Neuronal stem cell (in vitro differentiated cells): ENCODE data around the gene NUP88.

Experiments used
- DNase-seq: peaks from one replicate; pipeline ENCODE4 v3.0.0-alpha.2; 2013; ENCODE audit warnings: low spot score
- H2AFZ ChIP-seq: one replicate; pipeline ENCODE4 v1.6.1; 2013; ENCODE audit warnings: mild to moderate bottlenecking, low read length, inconsistent platforms
- H2AK5ac ChIP-seq: 2 replicates; pipeline ENCODE4 v1.6.1; 2013; ENCODE audit warnings: low read depth, mild to moderate bottlenecking, inconsistent platforms, low read length, moderate library complexity, mixed read lengths
- H2BK120ac ChIP-seq: 2 replicates; pipeline ENCODE4 v1.6.1; 2013; ENCODE audit warnings: low read depth, mild to moderate bottlenecking, inconsistent platforms, low read length, moderate library complexity, mixed read lengths
- H2BK12ac ChIP-seq: one replicate; pipeline ENCODE4 v1.6.1; 2013; ENCODE audit warnings: low read length, inconsistent platforms
- H2BK15ac ChIP-seq: 2 replicates; pipeline ENCODE4 v1.6.1; 2013; ENCODE audit warnings: mild to moderate bottlenecking, low read length, inconsistent platforms, mixed read lengths
- H2BK5ac ChIP-seq: one replicate; pipeline ENCODE4 v1.6.1; 2013; ENCODE audit warnings: inconsistent platforms, mild to moderate bottlenecking, low read length, moderate library complexity
- H3K14ac ChIP-seq: one replicate; pipeline ENCODE4 v1.6.1; 2013; ENCODE audit warnings: low read length, inconsistent platforms
- H3K18ac ChIP-seq: 2 replicates; pipeline ENCODE4 v1.6.1; 2013; ENCODE audit warnings: low read length, inconsistent platforms
- H3K23ac ChIP-seq: 2 replicates; pipeline ENCODE4 v1.6.1; 2013; ENCODE audit warnings: low read depth, mild to moderate bottlenecking, mixed read lengths, low read length, inconsistent platforms; ENCODE audit not compliant: poor library complexity
- H3K27ac ChIP-seq: replicated peaks from 3 replicates; pipeline ENCODE4 v1.5.1; 2013; ENCODE audit warnings: low read length, inconsistent platforms
- H3K27me3 ChIP-seq, 3 experiments: 2 replicates each; pipeline ENCODE4 v1.6.1; 2013; ENCODE audit warnings: low read length in 3 of 3, mild to moderate bottlenecking in 2 of 3, inconsistent platforms in 1 of 3, low read depth in 1 of 3, mixed read lengths in 1 of 3, moderate library complexity in 1 of 3; ENCODE audit not compliant: control insufficient read depth in 3 of 3, insufficient read depth in 3 of 3
- H3K36me3 ChIP-seq, 2 donors: replicated peaks in 1 of 2; 2 replicates each; pipeline ENCODE4 v1.6.1; 2013; ENCODE audit warnings: low read length in 2 of 2; ENCODE audit not compliant: control insufficient read depth in 2 of 2, insufficient read depth in 2 of 2
- H3K4ac ChIP-seq: 2 replicates; pipeline ENCODE4 v1.6.1; 2013; ENCODE audit warnings: inconsistent platforms, mild to moderate bottlenecking, low read length, moderate library complexity
- H3K4me1 ChIP-seq, 2 donors: 1 replicate in 1 of 2; 2 replicates in 1 of 2; pipeline ENCODE4 v1.6.1; 2013; ENCODE audit warnings: low read length in 2 of 2, low read depth in 1 of 2; ENCODE audit not compliant: control insufficient read depth in 2 of 2, insufficient read depth in 1 of 2
- H3K4me2 ChIP-seq: one replicate; pipeline ENCODE4 v1.6.1; 2013; ENCODE audit warnings: mild to moderate bottlenecking, low read length, inconsistent platforms; ENCODE audit not compliant: insufficient read depth, poor library complexity, severe bottlenecking
- H3K4me3 ChIP-seq, 2 donors: 2 replicates each; pipeline ENCODE4 v1.5.1; 2013; ENCODE audit warnings: low read length in 2 of 2, mild to moderate bottlenecking in 2 of 2, inconsistent platforms in 1 of 2, moderate library complexity in 1 of 2
- H3K79me1 ChIP-seq: one replicate; pipeline ENCODE4 v1.6.1; 2013; ENCODE audit warnings: low read depth, mild to moderate bottlenecking, inconsistent platforms, low read length, moderate library complexity
- H3K9ac ChIP-seq: one replicate; pipeline ENCODE4 v1.6.1; 2013; ENCODE audit warnings: mild to moderate bottlenecking, low read depth, low read length, inconsistent platforms; ENCODE audit not compliant: poor library complexity
- H3K9me3 ChIP-seq, 2 donors: replicated peaks in 1 of 2; 2 replicates each; pipeline versions ENCODE3 to v1.6.1; 2013; ENCODE audit warnings: low read length in 2 of 2, mild to moderate bottlenecking in 2 of 2, inconsistent platforms in 1 of 2, low read depth in 1 of 2, mixed read lengths in 1 of 2, moderate library complexity in 1 of 2; ENCODE audit not compliant: control insufficient read depth in 2 of 2, insufficient read depth in 1 of 2
- H4K8ac ChIP-seq: one replicate; pipeline ENCODE4 v1.6.1; 2013; ENCODE audit warnings: low read depth, mild to moderate bottlenecking, inconsistent platforms, low read length, moderate library complexity
- H4K91ac ChIP-seq: one replicate; pipeline ENCODE4 v1.6.1; 2013; ENCODE audit warnings: low read length, low read depth, mild to moderate bottlenecking, inconsistent platforms; ENCODE audit not compliant: poor library complexity
- WGBS, 2 donors: extraction: QIAGEN DNeasy Blood & Tissue Kit; methylation state at CpG; one replicate each; pipeline ENCODE4 v1.1.7; 2013; ENCODE audit warnings: missing lambda C conversion rate in 2 of 2, mixed read lengths in 1 of 2; ENCODE audit not compliant: insufficient read length in 2 of 2, insufficient replicate concordance in 1 of 2; ENCODE audit errors: extremely low coverage in 2 of 2; 5-methylcytosine and 5-hydroxymethylcytosine counted together

Gene NUP88

DNA sequence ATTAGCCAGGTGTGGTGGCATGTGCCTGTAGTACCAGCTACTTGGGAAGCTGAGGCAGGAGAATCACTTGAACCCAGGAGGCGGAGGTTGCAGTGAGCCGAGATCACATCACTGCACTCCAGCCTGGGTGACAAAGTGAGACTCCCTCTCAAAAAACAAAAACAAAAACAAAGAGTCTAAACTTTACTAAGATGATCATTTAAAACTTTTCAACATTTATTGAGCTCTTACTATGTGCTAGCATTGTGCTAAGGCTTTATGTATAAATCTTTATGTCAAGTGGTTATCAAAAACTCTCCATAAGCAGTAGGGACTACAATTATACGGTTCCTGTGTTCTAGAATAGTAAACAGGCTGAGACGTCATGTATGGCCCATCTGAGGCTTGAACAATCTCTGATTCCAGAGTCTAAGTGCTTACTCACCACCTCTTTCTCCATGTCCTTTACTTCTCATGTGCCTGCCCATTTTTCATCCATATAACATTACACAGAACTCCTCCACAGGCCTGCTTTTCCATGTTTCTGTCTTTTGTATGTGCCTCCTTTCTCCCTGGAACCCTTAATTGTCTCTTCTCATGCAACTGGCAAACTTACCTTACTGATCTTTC lies 66.7 kb downstream of the NUP88 start:
- Histone ChIP-seq H2AK5ac (no peak overlapping the region), H3K4me2 (no peak overlapping the region), H3K79me1 (peaks cover 1% of the 10 kb centered on the region), H3K14ac (no peak overlapping the region), H2BK12ac (no peak overlapping the region), H3K27me3 (no peaks in the 10 kb centered on the region), H3K27ac (no peak overlapping the region), H3K4me3 (no peak overlapping the region), H2AFZ (no peak overlapping the region), H3K9ac (no peak overlapping the region), H3K36me3 (peaks cover 18 to 93% of the 10 kb centered on the region in 2 donors), H2BK120ac (no peak overlapping the region), H3K4me1 (no peaks in the 10 kb centered on the region), H3K4ac (no peak overlapping the region), H2BK5ac (no peak overlapping the region), H2BK15ac (no peak overlapping the region), H4K91ac (no peak overlapping the region), H3K23ac (no peak overlapping the region), H3K18ac (no peak overlapping the region), H3K9me3 (no peaks in the 10 kb centered on the region), H4K8ac (no peak overlapping the region)
- DNase-seq: no peak
- no CpG with 5 or more reads among the region's 4 CpGs for WGBS, 2 donors

DNA sequence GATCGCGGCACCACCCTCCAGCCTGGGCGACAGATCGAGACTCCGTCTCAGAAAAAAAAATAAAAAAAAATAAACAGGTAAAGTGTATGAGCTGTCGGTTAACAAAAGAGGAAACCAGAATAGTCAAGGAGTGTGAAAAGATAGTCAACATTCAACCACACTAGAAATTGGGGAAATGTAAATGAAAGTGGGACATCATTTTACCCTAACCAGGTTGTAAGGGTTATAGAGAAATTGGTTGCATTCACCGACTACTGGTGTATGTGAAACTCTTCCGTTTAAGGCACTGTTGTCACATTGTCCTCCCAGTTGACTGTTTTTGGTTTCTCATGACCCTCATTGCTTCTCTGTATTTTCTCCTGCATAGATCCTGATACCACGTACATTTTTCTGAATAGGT lies 74.5 kb downstream of the NUP88 start:
- Histone ChIP-seq H4K91ac (no peak overlapping the region), H2BK12ac (no peak overlapping the region), H3K4me2 (no peak overlapping the region), H3K9ac (no peak overlapping the region), H2BK120ac (no peak overlapping the region), H3K18ac (no peak overlapping the region), H3K36me3 (peaks cover 3 to 70% of the 10 kb centered on the region in 2 donors), H2BK15ac (no peak overlapping the region), H3K79me1 (peaks cover 2% of the 10 kb centered on the region), H3K9me3 (no peaks in the 10 kb centered on the region), H3K4me1 (no peaks in the 10 kb centered on the region), H3K4me3 (no peak overlapping the region), H2BK5ac (no peak overlapping the region), H4K8ac (no peak overlapping the region), H2AFZ (no peak overlapping the region), H3K27ac (no peak overlapping the region), H3K4ac (no peak overlapping the region), H3K27me3 (no peaks in the 10 kb centered on the region), H2AK5ac (no peak overlapping the region), H3K23ac (no peak overlapping the region), H3K14ac (no peak overlapping the region)
- DNase-seq: no peak
- no CpG with 5 or more reads among the region's 9 CpGs for WGBS, 2 donors
